Astrocyte of the spinal cord (primary cell): ENCODE data around the gene NACC1.

Experiments used
- DNase-seq: peaks from one replicate; pipeline ENCODE4 v3.0.0; 2011; ENCODE audit warnings: low read depth, low spot score
- H3K4me3 ChIP-seq: 2 replicates; pipeline ENCODE4 v1.5.1; 2011; ENCODE audit warnings: low read depth, mild to moderate bottlenecking, low read length, moderate library complexity
- CTCF ChIP-seq: IDR thresholded peaks from 2 replicates; pipeline ENCODE4 v1.5.1; 2012; ENCODE audit warnings: low read depth, mild to moderate bottlenecking, low read length, inconsistent platforms
- in situ Hi-C: cut with HindIII; loops from 2 replicates; pipeline ENCODE4 v1.10.0; 2017; ENCODE audit warnings: low sequenced_read_pairs

The NACC1 gene

DNA sequence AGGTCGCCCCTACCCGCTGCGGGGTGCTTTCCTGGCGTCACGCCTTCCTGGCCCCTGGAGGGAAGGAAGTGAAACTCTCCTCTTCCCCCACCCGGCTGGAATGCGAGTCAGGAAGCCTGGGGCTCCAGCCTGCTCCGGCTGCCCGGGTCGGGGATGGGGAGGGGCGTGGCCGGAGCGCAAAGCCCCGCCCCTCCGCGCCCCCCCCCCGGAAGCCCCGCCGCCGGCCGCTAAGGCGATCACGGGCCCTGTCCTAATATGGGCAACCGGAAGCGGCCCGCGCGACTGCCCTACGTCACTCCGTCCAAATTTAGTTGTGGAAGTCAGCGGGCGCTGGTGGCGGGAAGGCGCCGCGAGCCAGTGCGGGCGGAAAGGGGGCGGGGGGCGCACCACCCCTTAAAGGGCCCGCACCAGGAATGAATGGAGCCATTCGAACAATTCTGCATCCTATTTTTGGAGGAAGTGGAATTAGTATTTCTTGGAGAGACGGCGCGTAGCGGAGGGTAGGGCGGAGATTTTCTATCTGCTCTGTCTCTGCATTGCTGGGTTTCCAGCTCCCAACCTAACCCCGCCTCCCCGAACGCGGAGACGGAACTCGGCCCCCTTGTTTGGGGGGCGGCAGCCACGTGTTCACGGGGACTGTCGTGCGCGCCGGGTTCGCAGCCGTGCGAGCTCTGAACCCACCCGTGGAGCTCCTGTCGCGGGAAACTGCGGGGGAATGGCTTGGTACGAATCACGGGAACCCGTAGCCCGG is 33.7 kb downstream of the NACC1 start:
- TF ChIP-seq CTCF = peak; percentile 12
- peak overlapping the region; percentile 98 for H3K4me3 ChIP-seq
- DNase-seq = peak; percentile 99
- in situ Hi-C loops = no loop called here

DNA sequence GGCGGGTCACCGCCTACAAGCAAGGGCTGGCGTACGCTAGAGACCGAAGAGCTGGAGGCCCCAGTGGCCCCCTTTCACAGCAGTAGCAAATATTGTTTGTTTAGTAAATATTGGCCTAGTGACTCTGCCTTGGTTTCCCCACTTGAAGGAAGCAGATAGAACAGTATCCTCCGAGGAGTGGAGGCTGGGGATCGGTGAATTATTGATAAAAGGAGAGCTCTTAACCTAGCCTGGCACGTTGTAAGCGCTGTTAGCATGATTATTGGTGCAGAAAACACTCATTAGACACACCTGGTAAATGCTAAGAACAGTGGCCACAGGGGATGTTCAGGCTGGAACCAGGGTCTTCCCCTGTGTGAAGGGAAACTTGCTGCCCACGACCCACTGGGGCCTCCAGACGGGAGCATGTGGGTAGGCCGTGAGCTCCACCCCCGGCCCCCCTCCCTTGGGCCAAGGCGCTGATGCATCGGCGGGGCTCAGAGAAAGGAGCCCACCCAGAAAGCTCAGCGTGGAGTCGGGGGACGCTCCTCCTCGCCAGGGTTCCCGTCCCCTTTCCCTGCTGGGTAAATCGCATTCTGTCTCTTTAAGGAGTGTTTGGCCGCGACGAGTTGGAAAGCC is 34.4 kb downstream of the NACC1 start:
- no peak for DNase-seq
- in situ Hi-C loops = no loop called here
- peak overlapping the region; percentile 98 for H3K4me3 ChIP-seq
- no peak for TF ChIP-seq CTCF

- H3K4me3 ChIP-seq = peak overlapping the region; percentile 98
- in situ Hi-C loops = no loop called here
- no peak for TF ChIP-seq CTCF
- peak; percentile 96 for DNase-seq
Observed at GRCh38 chr19:13152974-13153568, 35.0 kb downstream of the NACC1 start.

DNA sequence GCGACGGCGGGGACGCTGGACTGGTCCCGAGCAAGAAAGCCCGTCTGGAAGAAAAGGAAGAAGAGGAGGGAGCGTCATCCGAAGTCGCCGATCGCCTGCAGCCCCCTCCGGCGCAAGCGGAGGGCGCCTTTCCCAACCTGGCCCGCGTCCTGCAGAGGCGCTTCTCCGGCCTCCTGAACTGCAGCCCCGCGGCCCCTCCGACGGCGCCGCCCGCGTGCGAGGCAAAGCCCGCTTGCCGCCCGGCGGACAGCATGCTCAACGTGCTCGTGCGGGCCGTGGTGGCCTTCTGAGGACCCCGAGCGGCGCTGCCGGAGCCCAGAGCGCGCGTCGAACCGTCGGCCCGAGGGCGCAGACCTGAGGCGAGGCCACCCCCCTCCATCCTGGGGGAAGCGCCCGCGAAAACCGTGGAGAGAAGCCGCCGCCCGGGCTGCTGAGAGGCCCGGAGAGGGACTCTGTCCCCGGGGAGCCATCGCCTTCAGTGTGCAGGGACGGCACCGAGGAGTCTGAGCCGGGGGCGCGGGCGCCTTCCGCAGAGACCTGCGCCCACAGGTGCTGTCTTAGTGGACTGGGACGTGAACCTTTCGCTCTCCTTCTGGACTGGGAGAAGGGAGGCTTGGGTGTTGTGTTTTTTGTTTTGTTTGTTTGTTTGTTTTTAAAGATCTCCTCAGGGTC is 35.6 kb downstream of the NACC1 start:
- H3K4me3 ChIP-seq = peak overlapping the region; percentile 98
- DNase-seq = peak; percentile 49
- TF ChIP-seq CTCF = peak; percentile 9
- in situ Hi-C loops = no loop called here

DNA sequence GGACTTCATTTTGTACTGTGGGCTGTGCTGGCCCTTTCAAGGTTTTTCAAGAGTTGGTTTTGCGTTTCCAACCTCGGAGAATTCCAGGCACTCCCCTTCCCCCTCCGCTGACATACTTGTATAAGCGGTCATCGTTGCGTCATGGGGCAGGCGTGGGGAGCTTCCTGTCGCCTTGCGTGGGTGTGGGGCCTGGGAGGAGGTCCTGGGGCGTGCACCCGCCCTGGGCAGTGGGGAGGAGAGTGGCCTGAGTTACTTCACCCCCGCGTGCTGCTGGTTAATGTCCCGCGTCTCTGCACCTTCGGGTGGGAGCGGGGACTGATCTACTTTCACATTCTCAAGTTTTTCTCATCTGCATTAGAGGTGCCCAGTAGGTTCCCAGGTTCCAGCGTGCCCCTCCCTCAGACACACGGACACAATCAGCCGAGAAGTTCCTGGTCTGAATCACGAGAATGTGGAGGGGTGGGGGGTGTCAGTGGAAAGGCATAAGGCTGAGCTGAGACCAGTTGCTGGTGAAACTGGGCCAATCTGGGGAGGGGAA is 36.2 kb downstream of the NACC1 start:
- in situ Hi-C loops = no loop called here
- DNase-seq = peak; percentile 92
- peak overlapping the region; percentile 98 for H3K4me3 ChIP-seq
- no peak for TF ChIP-seq CTCF

DNA sequence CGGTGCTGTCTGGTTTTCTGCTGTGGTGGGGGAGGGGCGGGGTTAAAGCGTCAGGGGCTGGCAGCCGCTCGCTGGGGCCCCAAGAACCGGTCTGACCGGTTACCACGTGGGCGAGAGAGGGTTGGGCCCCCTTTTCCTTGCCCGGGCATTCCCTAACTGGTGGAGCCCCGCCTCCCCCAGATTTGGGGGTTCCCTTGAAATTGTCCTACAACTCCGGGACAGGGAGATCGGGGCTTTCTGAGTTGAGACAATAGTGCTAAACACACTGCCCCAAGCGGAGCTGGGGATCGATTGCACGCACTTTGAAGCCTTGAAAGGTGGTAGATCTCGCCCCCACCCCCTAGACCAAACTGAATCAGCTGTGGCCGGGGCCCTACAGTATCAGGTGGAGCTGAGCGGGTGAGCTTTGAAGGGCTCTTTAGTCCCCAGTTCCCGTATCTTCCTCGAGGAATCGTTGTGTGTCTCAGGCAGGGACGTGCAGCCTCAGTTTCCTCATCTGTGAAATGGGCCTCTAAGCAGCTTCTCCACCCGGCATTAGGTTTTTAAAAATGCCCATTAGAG is 36.9 kb downstream of the NACC1 start:
- TF ChIP-seq CTCF = peak; percentile 23
- DNase-seq = peak; percentile 59
- in situ Hi-C loops = no loop called here
- peak overlapping the region; percentile 98 for H3K4me3 ChIP-seq
